Common myeloid progenitor, CD34-positive (primary cell): ENCODE measurements around the gene ADGRB3.

Experiments
- CTCF ChIA-PET: fragments of 350-600 bp; sonication (Branson Sonifier 250); formaldehyde crosslinking; loops from one replicate; lab custom pipeline; 2021; ENCODE audit warnings: antibody characterized with exemption; lab: Charles Lee
- POLR2A ChIA-PET: fragments of 350-600 bp; sonication (Branson Sonifier 250); formaldehyde crosslinking; loops from one replicate; lab custom pipeline; 2021; ENCODE audit warnings: antibody characterized with exemption; lab: Charles Lee
- DNase-seq, 3 donors: peaks; one replicate each; pipeline versions ENCODE4 v3.0.0 to v3.0.0-alpha.2; 2013
- H3K27ac ChIP-seq, 2 experiments: 1 replicate in 1 of 2; 2 replicates in 1 of 2; pipeline ENCODE4 v1.7.0; 2013; ENCODE audit warnings: inconsistent platforms in 2 of 2, low read length in 2 of 2, mild to moderate bottlenecking in 2 of 2, low read depth in 1 of 2, moderate library complexity in 1 of 2; ENCODE audit not compliant: severe bottlenecking in 2 of 2, insufficient read depth in 1 of 2, poor library complexity in 1 of 2
- H3K27me3 ChIP-seq, 5 experiments: replicated peaks in 2 of 5; 1 replicate in 3 of 5; 2 replicates in 2 of 5; pipeline versions ENCODE4 v1.6.1 to v1.7.0; 2013; ENCODE audit warnings: low read length in 4 of 5, mild to moderate bottlenecking in 2 of 5, moderate library complexity in 2 of 5, inconsistent platforms in 1 of 5; ENCODE audit not compliant: insufficient read depth in 5 of 5, control insufficient read depth in 4 of 5
- H3K36me3 ChIP-seq, 4 experiments: 1 replicate in 2 of 4; 2 replicates in 2 of 4; pipeline versions ENCODE4 v1.6.1 to v1.7.0; 2013; ENCODE audit warnings: low read length in 3 of 4, control low read depth in 1 of 4, mild to moderate bottlenecking in 1 of 4; ENCODE audit not compliant: control insufficient read depth in 4 of 4, insufficient read depth in 4 of 4
- H3K4me1 ChIP-seq, 4 experiments: 1 replicate in 3 of 4; 2 replicates in 1 of 4; pipeline versions ENCODE4 v1.6.1 to v1.7.1; 2013; ENCODE audit warnings: low read length in 3 of 4, mild to moderate bottlenecking in 3 of 4, control low read depth in 1 of 4, inconsistent platforms in 1 of 4, moderate library complexity in 1 of 4; ENCODE audit not compliant: control insufficient read depth in 4 of 4, insufficient read depth in 4 of 4; ENCODE audit errors: control extremely low read depth in 1 of 4
- H3K4me3 ChIP-seq, 7 experiments: 1 replicate in 4 of 7; 2 replicates in 3 of 7; pipeline versions ENCODE4 v1.5.1 to v1.7.0; 2013; ENCODE audit warnings: mild to moderate bottlenecking in 7 of 7, low read length in 6 of 7, moderate library complexity in 6 of 7, inconsistent platforms in 2 of 7, low read depth in 2 of 7, control low read depth in 1 of 7; ENCODE audit not compliant: insufficient read depth in 4 of 7, control insufficient read depth in 1 of 7; ENCODE audit errors: extremely low read depth in 1 of 7
- H3K9me3 ChIP-seq, 5 experiments: 1 replicate in 4 of 5; 2 replicates in 1 of 5; pipeline versions ENCODE4 v1.6.1 to v1.7.1; 2013; ENCODE audit warnings: low read length in 4 of 5, mild to moderate bottlenecking in 2 of 5, inconsistent platforms in 1 of 5, low read depth in 1 of 5, moderate library complexity in 1 of 5; ENCODE audit not compliant: control insufficient read depth in 4 of 5, insufficient read depth in 2 of 5; ENCODE audit errors: control extremely low read depth in 1 of 5
- WGBS: methylation state at CpG from one replicate; pipeline ENCODE4 v1.1.5; 2013; ENCODE audit not compliant: insufficient coverage; 5-methylcytosine and 5-hydroxymethylcytosine counted together

ADGRB3 gene

GRCh38 chr6:68756454-68757375 is 121.6 kb downstream of the ADGRB3 start:
- Histone ChIP-seq H3K4me3 (peak overlapping the region in 2 of 7 experiments; percentile 17 to 33), H3K27me3 (no peaks in the 10 kb centered on the region), H3K27ac (no peak overlapping the region), H3K9me3 (no peaks in the 10 kb centered on the region), H3K36me3 (no peaks in the 10 kb centered on the region), H3K4me1 (peaks cover 11 to 17% (median 14%) of the 10 kb centered on the region in 4 experiments)
- peak in 2 of 3 donors; percentile 59 to 77 for DNase-seq
- CTCF ChIA-PET = interaction anchor here (1.1 kb wide), 1 partner anchor 117 kb away, joined by 3 read pairs; no protein-coding TSS in a partner anchor
- POLR2A ChIA-PET = interaction anchor here (0.7 kb wide), 1 partner anchor 29 kb away, joined by 4 read pairs; no protein-coding TSS in a partner anchor
- 20% methylated on average over 2 of the region's 5 CpGs for WGBS

GRCh38 chr6:68757821-68758220 is 122.7 kb downstream of the ADGRB3 start:
- H3K4me3 ChIP-seq = no peak overlapping the region
- H3K36me3 ChIP-seq = no peaks in the 10 kb centered on the region
- no peaks in the 10 kb centered on the region for H3K27me3 ChIP-seq
- ChIA-PET CTCF (interaction anchor here (1.0 to 1.1 kb wide), 3 partner anchors 9 to 120 kb away, joined by 3 to 4 read pairs (median 3); no protein-coding TSS in a partner anchor), POLR2A (no interaction called here)
- H3K27ac ChIP-seq = no peak overlapping the region
- no peaks in the 10 kb centered on the region for H3K9me3 ChIP-seq
- no CpG with 5 or more reads among the region's 1 CpG for WGBS
- no peak for DNase-seq
- peaks cover 11 to 17% (median 14%) of the 10 kb centered on the region in 4 experiments for H3K4me1 ChIP-seq

GRCh38 chr6:68758559-68758958 is 123.5 kb downstream of the ADGRB3 start:
- no peak overlapping the region for H3K4me3 ChIP-seq
- no peak for DNase-seq
- H3K36me3 ChIP-seq = no peaks in the 10 kb centered on the region
- ChIA-PET CTCF (interaction anchor here (1.0 kb wide), 1 partner anchor 8 kb away, joined by 3 read pairs; no protein-coding TSS in a partner anchor), POLR2A (no interaction called here)
- no peaks in the 10 kb centered on the region for H3K9me3 ChIP-seq
- H3K27ac ChIP-seq = no peak overlapping the region
- H3K27me3 ChIP-seq = no peaks in the 10 kb centered on the region
- H3K4me1 ChIP-seq = peaks cover 11 to 17% (median 14%) of the 10 kb centered on the region in 4 experiments

- Histone ChIP-seq H3K9me3 (no peaks in the 10 kb centered on the region), H3K4me1 (peaks cover 11 to 17% (median 14%) of the 10 kb centered on the region in 4 experiments), H3K36me3 (no peaks in the 10 kb centered on the region), H3K27me3 (no peaks in the 10 kb centered on the region), H3K27ac (no peak overlapping the region), H3K4me3 (no peak overlapping the region)
- CTCF ChIA-PET = interaction anchor here (0.8 to 1.4 kb wide), 2 partner anchors 121 to 291 kb away, joined by 3 to 6 read pairs; no protein-coding TSS in a partner anchor
- DNase-seq = no peak
- POLR2A ChIA-PET = no interaction called here
- 93% methylated on average over 2 of the region's 2 CpGs for WGBS
Measured at GRCh38 chr6:68760485-68760884, 125.4 kb downstream of the ADGRB3 start.

- Histone ChIP-seq H3K4me1 (peaks cover 5 to 14% (median 11%) of the 10 kb centered on the region in 4 experiments), H3K27me3 (no peaks in the 10 kb centered on the region), H3K27ac (no peak overlapping the region), H3K4me3 (no peak overlapping the region), H3K36me3 (no peaks in the 10 kb centered on the region), H3K9me3 (no peaks in the 10 kb centered on the region)
- ChIA-PET POLR2A (interaction anchor here (0.7 kb wide), 1 partner anchor 20 kb away, joined by 3 read pairs; no protein-coding TSS in a partner anchor), CTCF (interaction anchor here (1.4 kb wide), 1 partner anchor 121 kb away, joined by 6 read pairs; no protein-coding TSS in a partner anchor)
- no peak for DNase-seq
- WGBS = 100% methylated on average over 3 of the region's 8 CpGs
Measured at GRCh38 chr6:68760941-68761676, 126.0 kb downstream of the ADGRB3 start.

GRCh38 chr6:68761985-68762384 is 126.9 kb downstream of the ADGRB3 start:
- no peak for DNase-seq
- H3K9me3 ChIP-seq = no peaks in the 10 kb centered on the region
- H3K27ac ChIP-seq = no peak overlapping the region
- H3K4me3 ChIP-seq = no peak overlapping the region
- WGBS = no CpG with 5 or more reads among the region's 2 CpGs
- no peaks in the 10 kb centered on the region for H3K36me3 ChIP-seq
- CTCF ChIA-PET = interaction anchor here (0.7 to 1.2 kb wide), 2 partner anchors 11 to 16 kb away, joined by 3 read pairs; no protein-coding TSS in a partner anchor
- H3K4me1 ChIP-seq = peaks cover 0 to 5% (median 3%) of the 10 kb centered on the region in 4 experiments
- POLR2A ChIA-PET = no interaction called here
- no peaks in the 10 kb centered on the region for H3K27me3 ChIP-seq
